ENCODE results near the gene PSORS1C1.

Gene PSORS1C1

GRCh38 chr6:31096215-31096614 lies 18.4 kb upstream of the PSORS1C1 start:
- no peak for DNase-seq (ENCODE audit: low read depth)

GRCh38 chr6:31096656-31097055 lies 17.9 kb upstream of the PSORS1C1 start:
- no peak for DNase-seq (ENCODE audit: low read depth)

GRCh38 chr6:31098449-31098938 lies 16.1 kb upstream of the PSORS1C1 start:
- no peak for DNase-seq (ENCODE audit: low read depth)

GRCh38 chr6:31103136-31103535 lies 11.5 kb upstream of the PSORS1C1 start:
- DNase-seq (ENCODE audit: low read depth) = no peak

GRCh38 chr6:31107052-31107451 lies 7.5 kb upstream of the PSORS1C1 start:
- DNase-seq (ENCODE audit: low read depth) = no peak

- DNase-seq (ENCODE audit: low read depth) = no peak
Observed at GRCh38 chr6:31110825-31111582, 3.6 kb upstream of the PSORS1C1 start.

GRCh38 chr6:31111712-31112111 lies 2.9 kb upstream of the PSORS1C1 start:
- no peak for DNase-seq (ENCODE audit: low read depth)

GRCh38 chr6:31112478-31112877 lies 2.1 kb upstream of the PSORS1C1 start, which contains the start of gene C6orf15:
C6orf15 (minus strand) TSS chr6:31112575; CDS start chr6:31112555, 20 bp downstream.
- DNase-seq (ENCODE audit: low read depth) = no peak

- no peak for DNase-seq (ENCODE audit: low read depth)
Observed at GRCh38 chr6:31113861-31114540, 599 bp upstream of the PSORS1C1 start.

GRCh38 chr6:31114970-31115849 lies 610 bp downstream of the PSORS1C1 start:
- DNase-seq (ENCODE audit: low read depth) = no peak

- DNase-seq (ENCODE audit: low read depth) = no peak
Observed at GRCh38 chr6:31115941-31116560, 1.5 kb downstream of the PSORS1C1 start.

- DNase-seq (ENCODE audit: low read depth) = no peak
Observed at GRCh38 chr6:31116661-31117385, 2.2 kb downstream of the PSORS1C1 start.

- no peak for DNase-seq (ENCODE audit: low read depth)
Observed at GRCh38 chr6:31118178-31118577, 3.6 kb downstream of the PSORS1C1 start.

GRCh38 chr6:31120151-31120915 lies 5.7 kb downstream of the PSORS1C1 start, which contains the start of gene CDSN:
CDSN (minus strand) TSS chr6:31120446; CDS start chr6:31120419, 27 bp downstream.
- DNase-seq (ENCODE audit: low read depth) = no peak

GRCh38 chr6:31121131-31121790 lies 6.7 kb downstream of the PSORS1C1 start:
- DNase-seq (ENCODE audit: low read depth) = no peak

GRCh38 chr6:31122791-31123706 lies 8.4 kb downstream of the PSORS1C1 start:
- DNase-seq (ENCODE audit: low read depth) = no peak

- DNase-seq (ENCODE audit: low read depth) = no peak
Observed at GRCh38 chr6:31125162-31125561, 10.6 kb downstream of the PSORS1C1 start.

GRCh38 chr6:31125586-31126363 lies 11.2 kb downstream of the PSORS1C1 start:
- DNase-seq (ENCODE audit: low read depth) = no peak

Measured in activated T-helper 9 cell treated with anti-CD3 and anti-CD28 coated beads, Interleukin-2, amount 50 U/mL, for 16 hours (primary cell).